Measurements from ENCODE around the gene DRD2. TPM values are rescaled to one million over a fixed set of nuclear protein-coding genes. Genes with fewer than 3 reads are reported as not detected.

The DRD2 gene
- total RNA-seq, 1 donor from 2014 or later, result 7.5 TPM

DNA sequence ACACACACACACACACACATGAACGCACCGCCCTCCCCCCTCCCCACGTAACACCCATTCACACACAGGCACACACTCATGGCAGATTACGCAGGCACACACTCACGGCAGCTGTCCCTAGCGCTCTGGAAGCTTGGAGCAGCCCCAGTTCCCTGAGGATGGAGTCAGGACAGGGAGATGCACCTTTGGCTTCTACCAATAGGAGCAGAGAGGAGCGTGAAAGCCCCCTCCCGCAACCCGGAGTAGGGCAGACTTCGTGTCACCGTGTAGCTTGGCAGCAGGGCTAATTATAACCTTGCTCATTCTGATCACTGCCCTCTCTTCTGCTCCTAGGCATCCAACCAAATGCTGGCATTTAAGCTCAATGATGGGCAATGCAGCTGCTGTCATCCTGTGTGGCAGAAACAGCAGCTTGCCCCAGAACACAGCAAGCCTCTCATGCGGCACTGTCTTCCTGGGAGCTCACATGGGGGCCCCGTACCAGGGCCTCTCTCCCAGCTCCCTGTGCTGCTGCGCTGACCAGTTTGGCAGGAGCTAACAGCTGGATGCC, 55.7 kb downstream of the DRD2 start:
- no peaks in the 10 kb centered on the region for H3K9me3 Mint-ChIP-seq
- TF ChIP-seq, protein P1, sequence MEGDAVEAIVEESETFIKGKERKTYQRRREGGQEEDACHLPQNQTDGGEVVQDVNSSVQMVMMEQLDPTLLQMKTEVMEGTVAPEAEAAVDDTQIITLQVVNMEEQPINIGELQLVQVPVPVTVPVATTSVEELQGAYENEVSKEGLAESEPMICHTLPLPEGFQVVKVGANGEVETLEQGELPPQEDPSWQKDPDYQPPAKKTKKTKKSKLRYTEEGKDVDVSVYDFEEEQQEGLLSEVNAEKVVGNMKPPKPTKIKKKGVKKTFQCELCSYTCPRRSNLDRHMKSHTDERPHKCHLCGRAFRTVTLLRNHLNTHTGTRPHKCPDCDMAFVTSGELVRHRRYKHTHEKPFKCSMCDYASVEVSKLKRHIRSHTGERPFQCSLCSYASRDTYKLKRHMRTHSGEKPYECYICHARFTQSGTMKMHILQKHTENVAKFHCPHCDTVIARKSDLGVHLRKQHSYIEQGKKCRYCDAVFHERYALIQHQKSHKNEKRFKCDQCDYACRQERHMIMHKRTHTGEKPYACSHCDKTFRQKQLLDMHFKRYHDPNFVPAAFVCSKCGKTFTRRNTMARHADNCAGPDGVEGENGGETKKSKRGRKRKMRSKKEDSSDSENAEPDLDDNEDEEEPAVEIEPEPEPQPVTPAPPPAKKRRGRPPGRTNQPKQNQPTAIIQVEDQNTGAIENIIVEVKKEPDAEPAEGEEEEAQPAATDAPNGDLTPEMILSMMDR (IDR thresholded peaks at IDR 0.05; ENCODE audit: unreplicated experiment), result no peak
- no peaks in the 10 kb centered on the region for H3K36me3 Mint-ChIP-seq
- no peak overlapping the region for H3K4me3 Mint-ChIP-seq
- H3K27me3 Mint-ChIP-seq (ENCODE audit: low read depth), result peaks cover 26% of the 10 kb centered on the region
- no peak overlapping the region for H3K27ac Mint-ChIP-seq
- no peak for DNase-seq (ENCODE audit: low spot score in 2 of 2, unreplicated experiment in 2 of 2)
- H3K4me1 Mint-ChIP-seq, result no peaks in the 10 kb centered on the region

DNA sequence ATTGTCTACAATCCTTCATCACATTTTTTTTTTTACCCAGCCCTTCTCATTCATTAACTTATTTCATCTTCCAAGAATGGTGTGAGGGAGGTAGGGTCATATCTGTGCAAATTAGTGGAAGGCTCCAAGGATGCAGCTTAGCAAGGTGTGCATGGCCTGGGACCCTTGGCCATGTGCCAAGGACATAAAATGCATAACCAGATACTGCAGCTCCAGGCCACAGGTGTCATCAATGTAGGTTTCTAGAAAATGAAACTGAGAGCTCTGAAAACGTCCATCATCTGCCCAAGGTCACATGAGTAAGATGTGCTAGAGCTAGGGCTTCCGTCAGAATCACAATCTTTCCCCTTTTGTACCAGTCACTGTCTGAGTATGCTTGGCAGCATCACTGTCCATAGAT, 57.8 kb downstream of the DRD2 start:
- no peaks in the 10 kb centered on the region for H3K9me3 Mint-ChIP-seq
- peaks cover 31% of the 10 kb centered on the region for H3K27me3 Mint-ChIP-seq (ENCODE audit: low read depth)
- H3K27ac Mint-ChIP-seq, result no peak overlapping the region
- H3K4me3 Mint-ChIP-seq, result no peak overlapping the region
- DNase-seq (ENCODE audit: low spot score in 2 of 2, unreplicated experiment in 2 of 2), result no peak
- H3K4me1 Mint-ChIP-seq, result no peaks in the 10 kb centered on the region
- H3K36me3 Mint-ChIP-seq, result no peaks in the 10 kb centered on the region
- TF ChIP-seq, protein P1 (IDR thresholded peaks at IDR 0.05; ENCODE audit: unreplicated experiment), result no peak

DNA sequence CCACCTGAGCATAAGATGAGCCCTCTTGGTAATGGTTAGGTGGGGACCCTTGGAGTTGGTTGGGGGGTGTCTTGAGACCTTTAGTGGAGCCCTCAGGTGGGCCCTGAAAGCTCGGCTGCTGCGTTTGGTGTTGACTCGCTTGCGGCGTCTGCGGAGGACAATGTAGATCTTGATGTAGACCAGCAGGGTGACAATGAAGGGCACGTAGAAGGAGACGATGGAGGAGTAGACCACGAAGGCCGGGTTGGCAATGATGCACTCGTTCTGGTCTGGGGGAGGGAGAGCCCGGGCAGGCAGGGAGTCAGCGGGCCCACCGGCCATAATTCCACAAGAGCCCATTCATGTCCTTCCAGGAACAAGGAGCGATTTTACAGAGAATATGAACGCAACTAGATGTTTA, 59.9 kb downstream of the DRD2 start:
- Mint-ChIP-seq H3K27ac (no peak overlapping the region), H3K27me3 (ENCODE audit: low read depth) (peaks cover 23% of the 10 kb centered on the region), H3K4me3 (no peak overlapping the region), H3K9me3 (no peaks in the 10 kb centered on the region), H3K36me3 (no peaks in the 10 kb centered on the region), H3K4me1 (no peaks in the 10 kb centered on the region)
- DNase-seq (ENCODE audit: low spot score in 2 of 2, unreplicated experiment in 2 of 2), result no peak
- TF ChIP-seq, protein P1 (IDR thresholded peaks at IDR 0.05; ENCODE audit: unreplicated experiment), result no peak

DNA sequence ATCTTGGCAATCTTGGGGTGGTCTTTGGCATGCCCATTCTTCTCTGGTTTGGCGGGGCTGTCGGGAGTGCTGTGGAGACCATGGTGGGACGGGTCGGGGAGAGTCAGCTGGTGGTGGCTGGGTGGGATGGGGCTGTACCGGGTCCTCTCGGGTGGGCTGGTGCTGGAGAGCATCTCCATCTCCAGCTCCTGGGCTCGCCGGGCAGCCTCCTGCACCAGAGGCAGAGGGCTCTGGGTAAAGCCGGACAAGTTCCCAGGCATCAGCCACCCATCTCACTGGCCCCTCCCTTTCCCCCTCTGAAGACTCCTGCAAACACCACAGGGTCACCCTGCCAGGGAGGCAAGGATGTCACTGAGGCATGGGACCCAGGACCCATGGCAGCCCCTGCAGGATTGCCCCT, 62.5 kb downstream of the DRD2 start:
- Mint-ChIP-seq H3K27me3 (ENCODE audit: low read depth) (peaks cover 10% of the 10 kb centered on the region), H3K36me3 (no peaks in the 10 kb centered on the region), H3K27ac (no peak overlapping the region), H3K4me1 (no peaks in the 10 kb centered on the region), H3K9me3 (no peaks in the 10 kb centered on the region), H3K4me3 (no peak overlapping the region)
- TF ChIP-seq, protein P1 (IDR thresholded peaks at IDR 0.05; ENCODE audit: unreplicated experiment), result no peak
- no peak for DNase-seq (ENCODE audit: low spot score in 2 of 2, unreplicated experiment in 2 of 2)

DNA sequence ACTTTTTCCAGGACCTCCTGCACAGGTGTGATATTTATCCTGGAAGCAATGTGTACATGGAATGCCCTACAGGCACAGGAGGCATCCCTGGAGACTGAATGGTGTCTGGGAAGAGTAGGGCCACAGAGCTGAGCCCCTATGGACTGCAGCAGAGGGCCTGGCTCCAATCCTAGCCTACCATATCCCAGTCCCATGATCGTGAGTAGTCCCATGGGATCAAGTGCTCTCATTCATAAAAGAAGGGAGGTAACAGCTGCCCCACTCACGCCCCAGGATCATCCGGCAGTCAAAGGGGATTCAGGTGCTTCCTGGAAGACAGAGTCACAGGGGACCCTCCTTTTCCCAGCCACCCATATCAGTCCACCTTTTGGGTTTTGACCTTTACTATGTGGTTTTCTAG, 63.7 kb downstream of the DRD2 start:
- Mint-ChIP-seq H3K27me3 (ENCODE audit: low read depth) (peaks cover 10% of the 10 kb centered on the region), H3K9me3 (no peaks in the 10 kb centered on the region), H3K36me3 (no peaks in the 10 kb centered on the region), H3K27ac (no peak overlapping the region), H3K4me3 (no peak overlapping the region), H3K4me1 (no peaks in the 10 kb centered on the region)
- TF ChIP-seq, protein P1 (IDR thresholded peaks at IDR 0.05; ENCODE audit: unreplicated experiment), result no peak
- DNase-seq (ENCODE audit: low spot score in 2 of 2, unreplicated experiment in 2 of 2), result no peak
